Measurements from ENCODE around the gene SLC6A8. TPM values are rescaled to one million over a fixed set of nuclear protein-coding genes. Genes with fewer than 3 reads are reported as not detected.

Gene SLC6A8
- total RNA-seq, 1 donor from 2014 or later: 2.2 TPM

DNA sequence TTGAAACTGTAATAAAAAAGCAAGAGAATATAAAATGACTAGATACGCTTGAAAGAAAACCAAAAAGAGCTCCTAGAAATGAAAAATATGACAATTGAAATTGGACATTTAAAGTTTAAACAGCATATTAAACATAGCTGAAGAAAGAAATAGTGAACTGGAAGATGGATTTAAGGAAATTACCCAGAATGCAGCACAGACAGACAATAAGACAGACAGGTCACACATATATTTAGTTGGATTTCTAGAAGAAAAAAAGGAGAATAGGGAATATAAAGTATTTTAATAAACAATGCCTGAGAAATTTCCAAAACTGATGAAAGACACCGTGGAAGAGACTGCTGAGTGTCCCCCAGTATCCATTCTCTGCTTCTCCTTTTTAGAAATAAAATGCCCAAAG, 34.2 kb upstream of the SLC6A8 start:
- H3K9me3 Mint-ChIP-seq: no peaks in the 10 kb centered on the region
- no peaks in the 10 kb centered on the region for H3K4me1 Mint-ChIP-seq (ENCODE audit: low read depth)
- H3K36me3 Mint-ChIP-seq (ENCODE audit: low read depth): no peaks in the 10 kb centered on the region
- intact Hi-C loops (cut with micrococcal nuclease): no loop called here
- H3K4me3 Mint-ChIP-seq (ENCODE audit: low read depth): no peak overlapping the region
- no peak overlapping the region for H3K27ac Mint-ChIP-seq
- no peak for DNase-seq (ENCODE audit: low spot score)
- H3K27me3 Mint-ChIP-seq (ENCODE audit: low read depth): peaks cover 7% of the 10 kb centered on the region

DNA sequence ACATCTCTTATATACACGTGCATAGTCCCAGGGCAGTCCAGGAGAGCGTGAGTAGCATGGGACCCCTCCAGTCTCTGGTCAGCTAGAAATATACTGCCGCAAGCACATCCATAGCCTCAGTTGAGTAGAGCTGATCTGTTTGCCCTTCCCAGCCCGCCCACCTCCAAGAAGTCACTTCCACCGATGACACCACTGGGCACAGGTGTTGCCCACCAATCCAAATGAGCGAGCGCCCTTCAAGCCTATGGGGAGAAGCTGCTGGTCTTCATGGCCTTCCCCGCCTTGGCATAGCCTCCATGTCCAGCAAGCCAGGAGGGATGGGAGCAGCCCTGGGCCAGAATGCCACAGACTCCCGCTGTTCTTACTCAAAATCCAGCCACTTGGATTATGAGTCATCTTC, 30.6 kb upstream of the SLC6A8 start:
- no peaks in the 10 kb centered on the region for H3K36me3 Mint-ChIP-seq (ENCODE audit: low read depth)
- H3K4me1 Mint-ChIP-seq (ENCODE audit: low read depth): no peaks in the 10 kb centered on the region
- H3K9me3 Mint-ChIP-seq: no peaks in the 10 kb centered on the region
- H3K4me3 Mint-ChIP-seq (ENCODE audit: low read depth): no peak overlapping the region
- no peak overlapping the region for H3K27ac Mint-ChIP-seq
- H3K27me3 Mint-ChIP-seq (ENCODE audit: low read depth): peaks cover 20% of the 10 kb centered on the region
- DNase-seq (ENCODE audit: low spot score): no peak
- intact Hi-C loops (cut with micrococcal nuclease): no loop called here

DNA sequence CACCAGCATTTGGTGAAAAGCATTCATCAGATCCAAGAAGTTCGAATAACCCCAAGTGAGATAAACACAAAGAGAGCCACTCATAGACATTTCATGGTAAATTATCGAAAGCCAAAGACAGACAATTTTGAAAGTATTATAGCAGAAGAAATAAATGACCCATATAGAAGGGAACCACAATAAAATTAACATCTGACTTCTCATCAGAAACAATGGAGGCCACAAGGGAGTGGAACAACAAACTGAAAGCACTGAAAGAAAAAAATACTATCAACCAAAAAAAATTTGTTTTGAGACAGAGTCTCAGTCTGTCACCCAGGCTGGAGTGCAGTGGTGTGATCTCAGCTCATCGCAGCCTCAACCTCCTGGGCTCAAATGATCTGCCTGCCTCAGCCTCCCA, 28.5 kb upstream of the SLC6A8 start:
- intact Hi-C loops (cut with micrococcal nuclease): no loop called here
- Mint-ChIP-seq H3K9me3 (no peaks in the 10 kb centered on the region), H3K27ac (no peak overlapping the region)

DNA sequence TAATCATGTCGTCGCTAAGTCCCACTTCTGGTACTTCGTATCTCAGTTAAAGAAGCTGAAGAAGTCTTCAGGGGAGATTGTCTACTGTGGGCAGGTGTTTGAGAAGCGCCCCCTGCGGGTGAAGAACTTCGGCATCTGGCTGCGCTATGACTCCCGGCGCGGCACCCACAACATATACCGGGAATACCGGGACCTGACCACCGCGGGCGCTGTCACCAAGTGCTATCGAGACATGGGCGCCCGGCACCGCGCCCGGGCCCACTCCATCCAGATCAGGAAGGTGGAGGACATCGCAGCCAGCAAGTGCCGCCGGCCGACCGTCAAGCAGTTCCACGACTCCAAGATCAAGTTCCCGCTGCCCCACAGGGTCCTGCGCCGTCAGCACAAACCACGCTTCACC, 25.5 kb upstream of the SLC6A8 start:
- no peaks in the 10 kb centered on the region for H3K4me1 Mint-ChIP-seq (ENCODE audit: low read depth)
- peaks cover 41% of the 10 kb centered on the region for H3K27me3 Mint-ChIP-seq (ENCODE audit: low read depth)
- intact Hi-C loops (cut with micrococcal nuclease): loop anchor here (5.0 to 10.0 kb wide), 2 partner anchors 50 to 627 kb away; no protein-coding TSS in a partner anchor
- no peak overlapping the region for H3K27ac Mint-ChIP-seq
- H3K36me3 Mint-ChIP-seq (ENCODE audit: low read depth): no peaks in the 10 kb centered on the region
- DNase-seq (ENCODE audit: low spot score): peak; percentile 22
- no peaks in the 10 kb centered on the region for H3K9me3 Mint-ChIP-seq
- H3K4me3 Mint-ChIP-seq (ENCODE audit: low read depth): no peak overlapping the region

More for the DNA sequence above, 28.5 kb upstream of the SLC6A8 start:
- DNase-seq (ENCODE audit: low spot score): no peak
- no peak overlapping the region for H3K4me3 Mint-ChIP-seq (ENCODE audit: low read depth)
- no peaks in the 10 kb centered on the region for H3K4me1 Mint-ChIP-seq (ENCODE audit: low read depth)
- peaks cover 28% of the 10 kb centered on the region for H3K27me3 Mint-ChIP-seq (ENCODE audit: low read depth)
- no peaks in the 10 kb centered on the region for H3K36me3 Mint-ChIP-seq (ENCODE audit: low read depth)

DNA sequence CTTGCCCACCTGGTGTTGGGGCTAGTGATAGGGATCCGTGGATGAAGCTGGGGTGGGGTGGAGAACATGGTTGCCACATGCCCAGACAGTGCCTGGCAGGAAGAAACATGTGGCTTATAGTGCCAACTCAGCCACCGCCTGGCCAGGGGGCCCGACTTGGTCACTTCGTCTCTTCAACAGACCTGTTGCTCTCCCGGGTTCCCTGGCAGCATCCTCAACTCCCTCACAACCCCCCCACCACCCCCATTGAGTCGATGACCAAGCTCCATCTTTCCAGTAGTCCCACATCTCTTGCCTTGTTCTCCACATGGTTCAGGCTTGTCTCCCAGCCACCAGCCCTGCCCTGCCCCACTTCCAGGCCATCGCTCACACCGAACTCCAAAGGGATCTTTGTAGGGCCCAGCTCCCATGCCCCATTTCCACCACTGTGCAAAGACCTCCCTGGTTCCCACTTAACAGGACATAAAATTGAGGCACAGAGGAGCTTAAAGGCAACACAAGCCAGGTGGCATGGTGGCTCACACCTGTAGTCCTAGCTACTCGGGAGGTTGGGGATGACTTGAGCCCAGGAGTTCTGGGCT, 21.9 kb upstream of the SLC6A8 start:
- Mint-ChIP-seq H3K27me3 (ENCODE audit: low read depth) (peaks cover 33% of the 10 kb centered on the region), H3K4me3 (ENCODE audit: low read depth) (no peak overlapping the region), H3K9me3 (no peaks in the 10 kb centered on the region), H3K4me1 (ENCODE audit: low read depth) (peaks cover 6% of the 10 kb centered on the region), H3K36me3 (ENCODE audit: low read depth) (no peaks in the 10 kb centered on the region), H3K27ac (no peak overlapping the region)
- DNase-seq (ENCODE audit: low spot score): no peak
- intact Hi-C loops (cut with micrococcal nuclease): loop anchor here (5.0 to 10.0 kb wide), 3 partner anchors 631 to 724 kb away; no protein-coding TSS in a partner anchor

DNA sequence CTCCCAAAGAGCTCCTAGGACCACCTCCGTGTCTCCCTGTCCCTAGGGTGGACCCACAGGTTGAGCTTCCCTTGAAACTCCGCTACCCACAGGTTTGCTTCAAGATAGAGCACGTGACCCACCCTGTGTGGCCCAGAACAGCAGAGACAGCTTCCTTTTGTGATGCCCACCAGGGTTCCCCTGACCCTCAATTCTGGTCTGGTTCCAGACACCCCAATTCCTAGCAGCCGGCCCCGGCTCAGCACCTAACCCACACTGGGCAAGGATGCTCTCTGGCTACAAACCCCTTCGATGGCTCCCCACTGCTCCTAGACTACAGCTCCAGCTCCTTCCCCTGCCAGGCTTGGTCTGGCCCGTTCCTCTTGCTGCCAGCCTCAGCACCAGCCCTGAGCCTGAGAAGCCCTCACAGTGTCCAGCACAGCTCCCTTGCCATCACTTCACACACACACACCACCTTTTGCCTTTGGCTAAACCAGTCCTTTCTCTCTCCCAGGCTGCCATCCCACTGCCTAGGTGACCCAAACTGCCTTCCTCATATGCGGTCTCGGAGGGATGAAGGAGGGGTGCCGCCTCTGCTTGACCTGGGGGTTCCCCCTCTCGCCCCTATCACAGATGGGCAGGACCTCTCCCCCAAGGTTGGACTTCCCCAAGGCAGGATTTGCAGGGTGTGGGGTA, 20.3 kb upstream of the SLC6A8 start:
- intact Hi-C loops (cut with micrococcal nuclease): loop anchor here (5.0 to 10.0 kb wide), 3 partner anchors 633 to 725 kb away; no protein-coding TSS in a partner anchor
- H3K4me1 Mint-ChIP-seq (ENCODE audit: low read depth): peaks cover 6% of the 10 kb centered on the region
- H3K4me3 Mint-ChIP-seq (ENCODE audit: low read depth): peak overlapping the region; percentile 74
- no peak overlapping the region for H3K27ac Mint-ChIP-seq
- H3K9me3 Mint-ChIP-seq: no peaks in the 10 kb centered on the region
- no peaks in the 10 kb centered on the region for H3K36me3 Mint-ChIP-seq (ENCODE audit: low read depth)
- DNase-seq (ENCODE audit: low spot score): no peak
- peaks cover 19% of the 10 kb centered on the region for H3K27me3 Mint-ChIP-seq (ENCODE audit: low read depth)

DNA sequence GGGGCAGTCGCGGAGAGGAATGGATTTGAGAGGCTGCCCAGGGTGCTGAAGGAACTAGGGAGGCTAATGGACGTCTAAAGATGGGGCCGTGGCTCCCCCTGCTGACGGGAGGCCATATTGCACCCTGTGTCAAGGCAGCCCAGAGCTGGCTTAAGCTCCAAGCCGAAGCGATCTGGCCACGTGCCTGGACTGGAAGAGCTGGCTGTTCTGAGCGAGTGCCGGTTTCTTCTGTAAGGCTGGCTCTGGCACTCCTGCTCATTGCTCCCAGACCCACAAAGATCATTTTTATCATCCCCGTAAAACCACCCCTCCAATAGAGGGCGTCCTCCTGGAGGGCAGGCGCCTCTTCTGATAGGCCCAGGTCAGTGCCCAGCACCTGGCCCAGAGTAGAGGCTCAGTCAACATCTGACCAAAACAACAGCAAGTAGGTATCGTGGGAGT, 19.8 kb upstream of the SLC6A8 start:
- H3K27ac Mint-ChIP-seq: no peak overlapping the region
- H3K9me3 Mint-ChIP-seq: no peaks in the 10 kb centered on the region
- DNase-seq (ENCODE audit: low spot score): peak; percentile 51
- H3K36me3 Mint-ChIP-seq (ENCODE audit: low read depth): no peaks in the 10 kb centered on the region
- intact Hi-C loops (cut with micrococcal nuclease): loop anchor here (1.0 to 10.0 kb wide), 5 partner anchors 113 to 726 kb away; no protein-coding TSS in a partner anchor
- H3K4me1 Mint-ChIP-seq (ENCODE audit: low read depth): peaks cover 6% of the 10 kb centered on the region
- peak overlapping the region; percentile 74 for H3K4me3 Mint-ChIP-seq (ENCODE audit: low read depth)
- H3K27me3 Mint-ChIP-seq (ENCODE audit: low read depth): peaks cover 19% of the 10 kb centered on the region

DNA sequence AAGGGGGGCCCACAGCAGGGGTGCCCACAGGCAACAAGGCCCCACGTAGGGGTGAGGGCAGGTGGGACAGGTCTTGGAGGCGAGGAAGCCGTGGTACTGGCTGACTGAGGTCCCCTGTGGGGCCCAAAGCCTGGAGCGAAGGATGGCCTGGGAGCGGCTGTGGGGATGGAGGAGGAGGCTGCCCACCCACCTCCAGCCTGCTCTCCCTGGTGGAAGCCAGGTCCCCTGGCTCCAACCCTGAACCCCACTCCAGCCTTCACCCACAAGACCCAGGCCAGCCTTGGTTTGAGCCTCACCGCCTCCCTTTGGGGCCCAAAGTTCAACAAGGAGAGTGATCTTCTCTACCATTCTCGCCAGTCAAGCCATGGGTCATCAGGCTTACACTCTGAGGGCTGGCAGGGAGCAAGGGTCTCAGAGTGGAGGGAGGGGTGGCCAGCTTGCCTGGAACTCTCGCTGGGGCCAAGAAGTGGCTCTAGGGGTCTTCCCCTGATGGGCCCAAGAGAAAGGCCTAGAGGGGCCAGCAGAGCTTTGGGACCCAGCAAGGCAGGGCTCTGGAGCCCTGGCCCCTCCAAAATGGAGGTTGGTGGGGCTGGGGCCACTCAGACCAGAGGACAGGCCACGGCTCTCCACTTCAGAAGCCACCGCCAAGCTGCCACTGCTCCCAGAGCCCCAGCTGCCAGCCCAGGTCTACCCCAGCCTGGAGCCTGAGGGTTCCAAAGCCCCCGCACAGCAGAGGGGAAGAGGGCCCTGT, 19.1 kb upstream of the SLC6A8 start:
- intact Hi-C loops (cut with micrococcal nuclease): loop anchor here (1.0 to 10.0 kb wide), 5 partner anchors 113 to 726 kb away; no protein-coding TSS in a partner anchor
- Mint-ChIP-seq H3K4me1 (ENCODE audit: low read depth) (peaks cover 6% of the 10 kb centered on the region), H3K27ac (no peak overlapping the region), H3K9me3 (no peaks in the 10 kb centered on the region), H3K4me3 (ENCODE audit: low read depth) (no peak overlapping the region), H3K36me3 (ENCODE audit: low read depth) (no peaks in the 10 kb centered on the region), H3K27me3 (ENCODE audit: low read depth) (peaks cover 17% of the 10 kb centered on the region)
- no peak for DNase-seq (ENCODE audit: low spot score)

DNA sequence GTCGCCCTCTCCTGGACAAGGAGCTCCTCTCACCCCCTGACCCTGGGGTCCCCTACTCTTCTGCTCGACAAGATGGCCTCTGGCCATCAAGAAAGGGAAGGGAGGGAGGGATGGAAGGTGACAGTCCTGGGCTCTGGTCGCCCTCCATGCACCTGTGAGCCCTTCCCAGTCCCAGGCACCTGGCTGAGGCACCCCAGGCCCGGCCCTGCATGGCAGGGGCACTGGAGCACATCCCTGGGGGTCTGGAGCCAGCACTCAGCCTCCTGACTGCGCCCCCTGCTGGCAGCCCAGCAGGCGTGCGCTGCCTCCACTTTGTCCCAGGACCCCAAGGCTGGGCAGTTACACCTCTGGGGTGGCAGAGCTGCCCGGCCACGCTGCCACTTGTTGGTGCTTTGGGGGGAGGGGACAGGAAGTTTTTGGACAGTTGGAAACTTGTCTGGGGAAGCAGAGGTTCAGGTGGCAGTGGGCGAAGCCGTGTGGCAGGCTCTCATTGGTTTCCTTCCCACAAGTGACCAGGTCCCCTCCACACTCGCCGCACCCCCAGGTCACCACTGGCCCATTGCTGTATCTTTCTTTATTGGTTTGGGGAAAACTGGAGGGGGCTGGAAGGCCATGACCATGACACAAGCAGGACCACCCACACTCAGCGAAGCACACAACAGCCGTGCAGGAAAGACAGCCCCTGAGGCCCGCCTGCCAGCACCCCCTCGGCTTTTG, 18.4 kb upstream of the SLC6A8 start:
- H3K4me3 Mint-ChIP-seq (ENCODE audit: low read depth): no peak overlapping the region
- no peaks in the 10 kb centered on the region for H3K9me3 Mint-ChIP-seq
- intact Hi-C loops (cut with micrococcal nuclease): loop anchor here (2.0 to 10.0 kb wide), 4 partner anchors 131 to 727 kb away; no protein-coding TSS in a partner anchor
- peaks cover 19% of the 10 kb centered on the region for H3K27me3 Mint-ChIP-seq (ENCODE audit: low read depth)
- no peak for DNase-seq (ENCODE audit: low spot score)
- H3K4me1 Mint-ChIP-seq (ENCODE audit: low read depth): peaks cover 6% of the 10 kb centered on the region
- no peaks in the 10 kb centered on the region for H3K36me3 Mint-ChIP-seq (ENCODE audit: low read depth)
- H3K27ac Mint-ChIP-seq: no peak overlapping the region

DNA sequence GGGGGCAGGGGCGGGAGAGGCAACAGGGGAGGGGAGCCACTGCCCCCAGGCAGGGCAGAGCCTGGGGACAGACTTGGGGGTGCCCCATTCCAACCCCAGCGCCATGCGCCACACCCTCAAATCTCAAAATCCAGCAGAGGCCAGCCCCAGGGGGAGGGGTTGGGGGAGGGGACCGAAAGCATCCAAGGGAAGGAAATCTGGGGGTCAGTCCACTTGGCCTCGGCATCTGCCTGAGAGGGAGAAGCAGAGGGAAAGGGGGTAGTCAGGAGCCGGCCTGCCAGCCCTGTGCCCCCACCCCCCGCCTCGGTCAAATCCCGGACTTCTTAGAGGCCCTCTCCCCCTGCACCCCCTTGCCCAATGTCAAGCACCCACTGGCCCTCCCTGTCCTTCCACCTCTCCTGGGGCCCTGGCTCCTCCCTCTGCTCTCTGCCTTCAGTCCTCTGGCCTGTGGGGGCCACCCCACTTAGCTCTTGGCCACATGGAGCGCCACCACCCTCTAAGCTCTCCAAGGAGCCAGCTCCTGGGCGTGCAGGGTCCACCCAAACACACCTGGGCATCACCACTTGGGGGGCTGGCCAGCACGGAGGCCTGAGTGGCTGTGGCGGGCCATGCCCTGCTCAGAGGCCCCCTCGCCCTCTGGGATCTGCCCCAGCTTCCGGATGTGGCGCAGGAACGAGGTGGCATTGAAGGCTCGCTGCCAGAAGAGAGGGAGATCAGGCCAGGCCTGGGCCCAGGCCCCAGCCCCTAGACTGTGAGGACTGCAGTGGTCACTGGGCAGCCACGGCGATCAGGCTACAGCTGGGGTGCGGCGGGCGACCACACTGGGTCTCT, 17.6 kb upstream of the SLC6A8 start:
- H3K27me3 Mint-ChIP-seq (ENCODE audit: low read depth): peaks cover 23% of the 10 kb centered on the region
- H3K27ac Mint-ChIP-seq: no peak overlapping the region
- H3K4me3 Mint-ChIP-seq (ENCODE audit: low read depth): no peak overlapping the region
- DNase-seq (ENCODE audit: low spot score): no peak
- H3K4me1 Mint-ChIP-seq (ENCODE audit: low read depth): peaks cover 6% of the 10 kb centered on the region
- H3K36me3 Mint-ChIP-seq (ENCODE audit: low read depth): no peaks in the 10 kb centered on the region
- intact Hi-C loops (cut with micrococcal nuclease): loop anchor here (2.0 to 10.0 kb wide), 4 partner anchors 131 to 728 kb away; no protein-coding TSS in a partner anchor
- no peaks in the 10 kb centered on the region for H3K9me3 Mint-ChIP-seq

DNA sequence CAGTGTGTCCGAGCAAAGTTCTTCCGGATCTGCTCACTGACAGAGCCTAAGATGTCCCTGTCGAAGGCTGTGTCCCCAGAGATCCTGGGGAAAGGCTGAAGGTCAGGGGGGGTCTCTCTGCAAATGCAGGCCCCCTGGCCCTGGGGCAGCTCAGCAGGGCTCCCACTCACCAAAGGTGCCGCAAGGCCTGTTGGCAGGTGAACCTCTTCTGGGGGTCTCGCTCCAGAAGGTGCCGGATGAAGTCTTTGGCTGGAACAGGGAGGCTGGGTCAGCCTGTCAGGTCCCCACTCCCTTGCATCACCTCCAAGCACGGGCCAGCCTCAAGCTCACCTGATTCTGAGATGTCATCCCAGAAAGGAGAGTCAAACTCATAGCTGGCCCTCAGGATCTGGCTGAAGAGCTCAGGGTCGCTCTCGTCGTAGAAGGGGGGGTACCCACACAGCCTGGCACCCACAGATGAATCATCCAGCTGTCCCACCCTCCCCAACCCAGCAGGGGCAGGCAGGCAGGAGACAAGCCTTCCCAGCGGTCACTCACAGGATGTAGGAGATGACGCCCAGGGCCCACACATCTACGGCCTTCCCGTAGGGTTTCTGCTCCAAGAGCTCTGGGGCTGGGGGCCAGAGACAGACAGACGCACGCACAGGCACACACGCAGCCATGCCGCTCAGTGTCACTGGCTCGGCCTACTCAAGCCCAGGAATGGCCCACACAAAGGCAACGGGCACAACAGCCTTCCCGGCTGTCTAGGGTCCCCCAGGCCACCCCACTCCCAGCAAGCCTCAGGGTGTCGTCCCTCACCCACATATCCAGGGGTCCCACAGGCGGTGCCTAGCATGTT, 16.8 kb upstream of the SLC6A8 start:
- Mint-ChIP-seq H3K36me3 (ENCODE audit: low read depth) (no peaks in the 10 kb centered on the region), H3K9me3 (no peaks in the 10 kb centered on the region), H3K4me1 (ENCODE audit: low read depth) (peaks cover 6% of the 10 kb centered on the region), H3K4me3 (ENCODE audit: low read depth) (no peak overlapping the region), H3K27ac (no peak overlapping the region), H3K27me3 (ENCODE audit: low read depth) (peaks cover 18% of the 10 kb centered on the region)
- intact Hi-C loops (cut with micrococcal nuclease): no loop called here
- DNase-seq (ENCODE audit: low spot score): no peak

All from activated T-helper 2 cell treated with anti-CD3 and anti-CD28 coated beads, Interferon-gamma antibody, Interleukin-2, Interleukin-4, amounts not matched to agents 10 μg/mL and 5 μg/mL and 100 μg/mL, durations not matched to agents 14 hours and 24 hours and 36 hours (primary cell).